HG03066 (cell line): Measurements from ENCODE around the gene PAPSS2.

Experiments used
- ATAC-seq: cut with Tn5 transposase; IDR thresholded peaks from one replicate; pipeline ENCODE4 v1.9.1; 2021; ENCODE audit warnings: low read depth; ENCODE audit not compliant: unreplicated experiment

PAPSS2 gene

DNA sequence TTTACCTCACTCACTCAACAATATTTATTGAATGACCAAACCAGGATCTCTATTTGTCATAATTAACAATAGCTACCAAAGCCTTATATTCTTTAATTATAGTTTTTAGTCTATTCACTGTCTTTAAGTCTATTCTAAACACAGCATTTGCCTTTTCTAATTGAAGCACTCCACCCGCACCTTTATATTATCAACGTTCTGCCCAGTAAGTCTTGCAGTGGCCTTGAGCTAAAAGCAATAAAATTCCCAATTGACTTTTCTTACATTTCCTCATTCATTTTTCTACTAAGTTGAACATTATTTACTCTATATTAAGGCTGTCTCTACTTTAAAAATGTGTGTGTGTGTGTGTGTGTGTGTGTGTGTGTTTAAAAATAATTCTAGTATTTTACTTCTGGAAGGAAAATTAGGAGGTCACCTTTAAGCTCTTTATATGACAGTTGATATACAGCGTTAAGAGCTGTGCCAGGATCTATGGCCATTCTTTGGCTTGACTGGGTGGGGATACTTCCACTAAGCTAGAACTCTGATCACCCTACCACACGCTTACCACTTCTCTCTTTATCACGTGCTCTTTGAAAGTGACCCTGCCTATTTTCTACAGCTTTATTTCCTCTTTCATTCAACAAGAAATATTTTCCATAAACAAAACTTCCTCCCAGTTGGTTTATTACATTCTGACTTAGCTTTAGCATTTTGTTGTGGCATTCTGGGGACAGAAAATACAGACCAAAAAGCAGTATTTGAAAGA, 8.8 kb downstream of the PAPSS2 start:
- no peak for ATAC-seq

DNA sequence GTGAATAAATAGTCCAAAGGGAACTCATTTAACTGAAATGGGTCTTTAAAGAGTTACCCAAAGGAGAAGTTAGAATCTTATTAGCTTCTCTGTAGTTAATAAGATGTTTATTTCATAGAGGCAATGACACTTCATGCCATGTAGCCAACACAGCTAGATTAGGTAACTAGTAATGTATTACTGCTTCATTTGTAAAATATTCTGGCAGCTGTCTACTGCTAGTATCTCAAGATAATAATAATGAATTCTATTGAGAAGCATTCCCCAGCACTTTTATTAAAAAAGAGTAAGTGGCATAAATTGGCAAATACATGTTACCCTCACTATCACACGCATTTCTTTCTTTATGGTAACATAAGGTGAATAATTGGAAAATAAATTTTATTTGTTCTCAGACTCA, 10.1 kb downstream of the PAPSS2 start:
- no peak for ATAC-seq

DNA sequence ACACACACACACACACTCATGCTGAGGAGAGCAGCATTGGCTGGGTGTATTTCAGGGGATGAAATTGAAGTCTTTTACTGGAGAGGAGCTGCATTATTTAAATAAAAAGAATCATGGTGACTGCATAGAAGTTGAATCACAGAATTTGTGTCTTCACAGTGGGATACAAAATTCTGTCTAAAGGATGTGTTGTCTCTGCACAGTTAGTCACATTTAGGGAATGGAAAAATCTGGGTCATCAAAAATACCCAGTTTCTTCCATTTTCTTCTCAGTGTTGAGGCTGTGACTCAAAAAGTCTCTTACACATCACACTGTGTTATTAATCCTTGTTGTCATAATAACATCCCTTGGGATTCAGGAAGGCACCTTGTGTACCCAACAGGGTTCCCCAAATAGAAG, 10.9 kb downstream of the PAPSS2 start:
- ATAC-seq = no peak

DNA sequence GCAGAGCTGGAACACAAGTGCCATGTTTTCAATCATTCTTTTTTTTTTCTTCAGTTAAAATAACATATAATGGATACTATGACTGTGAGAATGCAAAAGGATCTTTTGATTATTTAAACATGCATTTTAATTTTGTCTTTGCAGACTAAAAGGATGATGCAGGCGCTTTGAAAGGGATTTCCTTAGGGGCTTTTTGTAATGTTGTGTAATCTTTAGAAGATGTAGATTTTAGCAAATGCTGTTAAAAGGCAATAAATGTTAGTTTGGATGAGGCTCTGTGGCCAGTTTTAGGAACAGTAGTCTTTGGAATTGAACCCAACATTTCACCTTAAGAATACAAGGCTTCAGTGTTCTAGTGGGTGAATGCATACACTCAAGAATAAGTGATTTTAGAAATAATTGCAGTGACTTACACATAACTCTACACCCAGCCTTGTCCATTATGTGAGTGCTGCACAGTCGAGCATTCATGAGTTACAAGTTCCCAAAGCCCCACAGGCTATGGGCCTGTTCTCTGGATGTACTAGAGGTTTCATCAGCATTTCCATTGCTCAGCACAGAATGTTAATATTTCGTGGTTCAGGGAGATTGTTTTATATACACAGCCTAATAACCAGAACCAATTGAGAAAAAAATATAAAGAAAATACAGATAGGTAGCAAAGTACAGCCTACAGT, 11.6 kb downstream of the PAPSS2 start:
- ATAC-seq = no peak

DNA sequence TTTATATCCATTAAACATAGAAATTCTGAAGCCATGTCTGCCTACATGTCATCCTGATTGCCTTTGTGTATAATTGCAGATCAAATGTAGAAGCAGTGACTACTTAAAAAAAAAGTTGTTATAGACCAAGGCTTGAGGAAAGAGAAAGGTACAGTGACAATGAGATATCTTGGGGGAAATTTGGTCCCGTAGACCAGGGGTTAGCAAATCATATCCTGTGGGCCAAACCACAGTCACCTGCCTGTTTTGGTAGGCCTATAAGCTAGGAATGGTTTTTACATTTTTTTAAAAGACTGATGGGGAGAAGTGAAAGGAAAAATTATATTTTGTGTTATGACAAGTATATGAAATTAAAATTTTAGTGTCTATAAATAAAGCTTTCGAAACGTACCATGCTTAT, 12.9 kb downstream of the PAPSS2 start:
- no peak for ATAC-seq

DNA sequence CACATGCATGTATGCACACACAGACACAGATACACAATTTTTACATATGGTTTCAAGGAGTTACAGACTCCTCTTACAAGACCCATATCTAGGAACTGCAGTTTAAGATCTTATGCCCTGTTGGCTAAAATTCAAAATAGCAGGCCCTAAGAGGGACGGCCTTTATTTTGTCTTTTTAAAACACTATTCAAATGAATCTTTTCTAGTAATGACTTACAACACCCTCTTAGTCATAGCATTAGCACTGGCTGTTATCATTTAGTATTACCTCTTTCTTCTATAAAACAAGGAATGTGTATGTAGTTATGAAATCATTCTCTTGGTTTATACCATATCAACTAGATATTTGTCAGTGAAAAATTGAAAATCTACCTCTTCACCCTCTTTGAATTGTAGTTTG, 15.3 kb downstream of the PAPSS2 start:
- no peak for ATAC-seq

DNA sequence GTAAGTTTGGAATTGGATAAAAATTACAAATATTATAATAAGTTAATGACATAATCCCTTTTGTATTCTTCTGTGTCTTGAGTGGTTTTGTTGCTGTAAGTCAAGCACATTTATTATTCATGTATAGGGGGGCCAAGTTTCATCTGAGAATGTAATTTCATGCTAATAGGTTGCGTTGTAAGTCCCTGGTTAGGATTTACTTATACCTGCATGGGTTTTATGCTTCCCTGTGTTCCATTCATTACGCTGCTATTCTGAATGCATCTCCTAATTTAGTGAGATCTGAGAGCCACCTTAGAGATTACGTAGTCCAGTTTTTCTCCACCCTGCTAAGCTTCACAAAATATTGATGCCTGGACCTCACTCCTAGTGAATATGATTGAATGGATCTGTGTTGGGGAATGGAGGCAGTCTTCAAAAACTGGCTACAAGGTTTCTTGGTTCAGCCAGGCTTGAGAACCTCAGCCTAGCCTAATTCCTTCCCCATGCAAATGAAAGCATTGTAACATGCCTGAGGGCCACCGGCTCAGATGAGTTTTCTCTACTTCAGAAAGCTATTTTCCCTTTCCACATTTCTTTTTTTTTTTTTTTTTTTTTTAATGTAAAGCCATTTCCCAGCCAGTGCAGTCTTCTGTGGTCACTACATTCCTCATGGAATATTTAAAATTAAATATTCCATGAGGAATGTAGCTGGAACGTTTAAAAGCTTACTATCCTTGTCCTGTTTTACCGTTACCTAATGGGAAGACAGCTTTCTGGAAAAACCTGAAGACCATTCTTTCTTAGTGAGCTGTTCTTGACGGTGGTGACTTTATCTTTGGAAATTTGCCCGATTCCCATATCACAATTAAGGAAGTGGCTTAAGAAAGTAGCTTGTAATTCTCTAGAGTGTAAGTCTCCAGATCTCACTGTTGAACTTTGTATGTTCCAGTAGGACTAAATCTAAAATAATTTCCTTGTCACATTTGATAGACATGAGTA, 16.0 kb downstream of the PAPSS2 start:
- no peak for ATAC-seq

DNA sequence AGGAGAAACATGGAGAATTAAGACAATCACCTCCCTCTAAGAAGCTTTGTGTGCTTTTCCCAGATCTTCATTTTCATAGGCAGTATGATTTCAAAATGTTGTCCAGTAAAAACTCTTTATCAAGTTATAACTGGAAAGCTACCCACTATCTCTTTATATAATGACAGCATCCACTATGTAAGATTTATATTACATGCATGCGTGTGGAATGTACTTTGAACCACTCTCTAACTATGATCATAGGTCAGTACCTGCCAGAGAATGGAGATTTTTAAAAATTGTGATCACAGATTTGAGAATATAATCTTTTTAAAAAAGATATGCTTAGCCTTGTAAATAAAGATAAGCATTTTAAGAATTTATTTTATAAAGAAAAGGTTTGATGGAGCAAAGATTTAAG, 17.9 kb downstream of the PAPSS2 start:
- ATAC-seq = no peak

DNA sequence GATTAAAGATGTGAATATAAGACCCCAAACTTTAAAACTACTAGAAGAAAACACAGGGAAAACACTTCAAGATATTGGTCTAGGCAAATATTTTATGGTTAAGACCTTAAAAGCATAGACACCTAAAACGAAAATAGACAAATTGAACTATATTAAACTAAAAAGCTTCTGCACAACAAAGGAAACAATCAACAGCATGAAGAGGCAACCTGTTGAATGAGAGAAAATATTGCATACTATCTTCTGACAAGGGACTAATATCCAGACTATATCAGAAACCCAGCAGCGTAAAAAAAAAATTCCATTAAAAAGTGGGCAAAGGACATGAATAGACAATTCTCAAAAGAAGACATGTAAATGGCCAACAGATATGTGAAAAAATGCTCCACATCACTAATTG, 18.6 kb downstream of the PAPSS2 start:
- ATAC-seq = no peak

DNA sequence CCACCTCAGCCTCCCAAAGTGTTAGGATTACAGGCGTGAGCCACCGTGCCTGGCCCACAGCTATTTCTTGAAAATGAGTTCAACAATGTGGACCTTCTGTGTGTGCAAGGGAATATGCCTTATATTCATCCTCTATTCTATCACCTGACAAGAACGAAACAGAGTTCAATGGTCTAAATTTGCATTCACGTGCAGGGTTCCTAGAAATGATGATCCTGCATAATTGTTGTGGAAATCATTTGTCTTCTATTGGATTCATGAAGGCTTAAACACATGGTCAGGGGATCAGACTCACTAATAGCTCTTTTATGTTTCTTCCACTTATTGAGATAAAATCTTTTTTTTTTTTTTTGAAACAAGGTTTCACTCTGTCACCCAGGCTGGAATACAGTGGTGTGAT, 23.7 kb downstream of the PAPSS2 start:
- ATAC-seq = no peak

DNA sequence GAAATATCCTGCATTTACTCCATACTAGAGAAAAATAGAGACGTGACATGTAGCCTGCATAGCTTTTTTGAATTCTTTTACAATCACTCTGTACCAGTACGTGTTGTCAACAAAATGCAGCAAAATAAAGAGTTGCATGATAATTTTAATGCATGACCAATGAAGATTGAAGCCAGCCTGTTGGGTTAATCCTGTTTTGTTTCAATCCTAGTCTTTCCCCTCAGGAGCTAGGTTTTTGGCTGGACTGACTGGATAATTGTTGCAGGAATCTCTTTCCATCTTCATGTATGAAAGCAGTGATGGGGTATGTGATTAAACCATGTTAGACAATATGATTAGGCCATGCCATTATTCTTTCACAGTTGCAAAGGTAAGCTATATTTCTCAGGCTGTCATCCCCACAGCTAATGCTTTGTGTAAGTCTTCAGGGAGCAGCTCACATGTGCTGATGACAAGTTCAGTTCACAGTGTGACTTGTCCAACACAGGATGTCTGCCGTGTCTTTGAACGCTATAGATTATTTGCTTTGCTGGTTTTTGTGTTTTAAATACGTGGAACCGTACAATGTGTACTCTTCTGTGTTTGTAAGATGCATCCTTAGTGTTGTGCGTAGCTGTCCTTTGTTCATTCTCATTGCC, 24.4 kb downstream of the PAPSS2 start:
- no peak for ATAC-seq

DNA sequence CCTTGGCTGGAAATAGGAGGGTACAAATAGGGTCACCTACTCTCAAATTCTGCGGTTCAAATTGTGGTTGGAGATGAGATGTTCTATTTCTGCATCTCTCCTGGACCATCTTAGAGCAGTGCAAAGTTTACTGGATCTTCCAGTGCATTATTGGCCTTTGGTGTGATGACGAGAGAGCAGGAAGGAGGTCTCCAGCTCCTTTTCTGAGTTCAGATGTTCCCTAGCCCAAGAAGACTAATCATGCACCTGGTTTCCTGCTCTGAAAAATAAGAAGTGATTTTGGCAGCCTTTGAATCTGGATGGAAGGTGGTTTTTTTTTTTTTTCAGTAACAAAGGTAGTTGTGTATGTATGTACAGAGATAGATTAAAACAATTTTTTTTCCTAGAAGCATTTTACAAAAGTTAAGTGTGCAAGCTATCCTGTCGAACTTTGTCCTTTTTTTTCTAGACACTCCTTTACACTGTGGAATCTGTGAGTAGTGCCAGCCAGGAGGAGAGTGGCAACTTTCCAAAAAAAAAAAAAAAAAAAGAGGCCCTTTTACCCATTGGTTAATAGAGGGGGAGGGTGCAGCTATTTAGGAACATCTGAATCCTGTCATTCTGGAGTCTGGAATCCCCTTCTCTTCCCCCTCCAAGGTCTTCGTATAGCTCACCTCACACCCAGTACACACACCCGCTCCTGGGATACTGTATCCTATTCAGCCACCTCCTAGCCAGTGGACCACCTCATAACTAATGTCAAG, 26.3 kb downstream of the PAPSS2 start:
- ATAC-seq = no peak

DNA sequence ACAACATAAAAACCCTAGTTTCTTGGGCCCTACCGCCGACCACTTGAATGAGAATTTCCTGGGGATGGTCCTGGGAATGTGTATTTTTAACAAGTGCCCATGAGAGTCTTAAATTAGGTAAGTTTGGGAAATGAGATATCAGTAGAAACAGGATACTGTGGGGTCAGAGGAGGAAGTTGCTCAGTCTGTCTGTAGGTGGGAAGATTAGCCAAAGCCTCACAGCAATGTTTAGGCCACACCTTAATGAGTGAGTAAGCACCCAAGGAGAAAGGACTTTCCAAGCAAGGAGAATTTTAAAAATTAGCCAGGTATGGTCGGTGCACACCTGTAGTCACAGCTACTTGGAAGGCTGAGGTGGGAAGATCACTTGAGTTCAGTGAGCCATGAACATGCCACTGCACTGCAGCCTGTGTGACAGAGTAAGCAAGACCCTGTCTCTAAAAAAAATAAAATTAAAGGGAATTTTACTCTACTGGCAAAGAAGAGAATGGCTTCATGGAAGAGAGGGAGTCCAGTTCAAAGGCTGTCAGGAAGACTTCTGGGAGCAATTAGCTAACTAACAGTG, 31.9 kb downstream of the PAPSS2 start:
- ATAC-seq = no peak

DNA sequence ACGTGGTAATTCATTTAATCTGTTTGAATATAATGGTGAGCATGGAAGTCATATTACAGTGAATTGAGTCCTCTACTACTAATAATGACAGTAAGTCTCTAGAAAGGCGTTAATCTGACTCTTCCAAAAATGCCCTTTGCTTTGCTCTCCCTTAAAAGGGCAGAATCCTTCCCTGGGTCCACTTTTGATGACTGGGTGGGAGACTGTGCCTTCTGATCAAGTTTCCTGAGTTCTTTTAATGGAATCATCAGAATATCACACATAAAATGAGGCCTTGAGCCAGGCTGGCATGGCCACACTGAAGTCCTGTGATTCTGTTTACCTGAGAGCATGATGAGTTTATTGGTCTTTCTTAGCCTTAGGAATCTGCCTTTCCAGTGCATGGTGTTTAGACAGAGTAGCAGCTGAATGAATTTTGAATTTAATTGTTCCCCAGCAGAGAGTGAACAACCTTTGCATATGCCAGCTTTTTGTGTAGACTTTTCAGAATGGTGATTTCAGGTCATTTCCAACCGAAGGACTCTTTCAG, 33.3 kb downstream of the PAPSS2 start:
- no peak for ATAC-seq

DNA sequence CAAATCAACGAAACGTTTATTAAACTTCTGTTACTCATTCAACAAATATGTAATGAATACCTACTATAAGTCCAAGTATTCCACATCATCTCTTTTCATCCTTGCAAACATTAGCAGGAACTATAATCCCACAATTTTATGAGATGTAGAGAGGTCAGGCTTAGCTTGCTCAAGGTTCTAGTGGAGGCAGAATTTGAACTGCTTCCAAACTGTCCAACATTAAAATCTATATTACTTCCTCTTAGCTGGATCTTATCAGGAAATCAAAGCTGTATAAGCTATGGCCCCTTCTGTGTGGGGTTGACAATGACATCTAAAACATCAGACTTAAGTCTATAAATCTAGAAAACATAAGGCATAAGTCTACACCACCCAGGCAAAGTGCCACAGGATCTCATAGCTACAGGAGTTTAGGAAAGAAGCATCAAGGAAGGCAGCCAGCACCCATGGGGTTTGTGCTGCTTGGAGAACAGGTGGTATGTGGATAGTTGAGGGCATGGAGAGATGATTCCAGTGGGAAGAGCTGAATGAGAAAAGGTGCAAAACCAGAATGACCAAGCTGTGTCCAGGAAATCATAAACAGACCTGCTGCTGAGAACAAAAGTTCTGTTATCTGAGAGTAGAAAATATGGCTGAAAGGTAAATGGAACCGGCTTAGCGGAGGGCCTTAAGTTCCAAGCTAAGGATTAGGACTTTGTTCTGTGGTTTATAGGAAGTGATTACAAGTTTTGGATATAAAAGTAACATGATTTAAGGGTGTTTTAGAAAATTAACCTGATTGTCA, 34.5 kb downstream of the PAPSS2 start:
- no peak for ATAC-seq

DNA sequence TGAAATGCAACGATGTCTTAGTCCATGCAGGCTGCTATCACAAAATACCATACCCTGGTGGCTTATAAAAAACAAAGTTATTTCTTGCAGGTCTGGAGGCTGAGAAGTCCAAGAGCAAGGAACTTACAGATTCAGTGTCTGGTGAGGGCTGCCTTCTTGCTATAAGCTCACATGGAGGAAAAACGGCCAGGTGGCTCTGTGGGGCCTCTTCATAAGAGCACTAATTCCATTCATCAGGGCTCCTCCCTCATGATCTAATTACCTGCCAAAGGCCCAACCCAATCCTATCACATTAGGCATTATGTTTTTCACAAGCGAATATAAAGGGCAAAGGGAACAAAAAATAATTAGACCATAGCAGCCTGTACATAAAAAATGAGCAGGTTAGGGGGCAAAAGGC, 35.4 kb downstream of the PAPSS2 start:
- no peak for ATAC-seq

DNA sequence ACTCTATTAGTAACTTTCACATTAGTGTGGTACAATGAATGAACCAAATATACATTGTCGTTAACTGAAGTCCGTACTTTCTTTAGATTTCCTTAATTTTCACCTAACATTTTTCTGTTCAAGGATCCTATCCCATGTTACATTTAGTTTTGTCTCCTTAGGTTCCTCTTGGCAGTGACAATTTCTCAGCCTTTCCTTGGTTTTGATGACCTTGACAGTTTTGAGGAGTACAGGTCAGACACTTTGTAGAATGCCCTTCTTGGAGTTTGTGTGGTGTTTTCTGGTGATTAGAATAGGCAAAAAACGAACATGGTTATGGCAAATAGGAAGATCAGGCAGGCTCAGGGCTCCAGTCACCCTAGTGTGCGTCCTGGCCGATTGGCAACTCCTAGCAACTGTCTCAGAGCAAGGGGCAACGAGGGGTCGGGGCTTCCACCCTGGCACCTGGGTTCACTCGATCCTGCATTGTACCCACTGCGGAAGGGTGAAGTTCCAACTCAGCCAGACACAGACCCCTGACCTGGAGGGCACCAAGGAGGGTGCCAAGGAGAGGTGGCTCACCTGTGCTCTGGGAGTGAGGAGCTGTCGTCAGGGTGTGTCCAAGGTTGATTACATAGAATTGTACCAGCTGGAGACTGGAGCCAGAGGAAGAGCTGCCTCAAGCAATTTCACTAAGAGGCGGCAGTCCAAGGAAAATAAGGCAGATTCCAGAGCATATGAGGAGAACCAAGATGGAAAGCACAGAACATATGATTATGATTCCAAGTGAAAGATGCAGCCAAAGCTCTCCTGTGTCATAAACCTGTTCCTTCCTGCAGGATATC, 37.5 kb downstream of the PAPSS2 start:
- ATAC-seq = no peak
